Trophoblast cell (in vitro differentiated cells and primary cell): ENCODE results near the gene UBA7.

Experiments
- DNase-seq, 2 donors: peaks; one replicate each; pipeline ENCODE4 v3.0.0-alpha.2; 2016
- H2AFZ ChIP-seq: 2 replicates; pipeline ENCODE4 v1.6.1; 2013; ENCODE audit warnings: low read length, moderate library complexity, mild to moderate bottlenecking; ENCODE audit not compliant: insufficient read depth, poor library complexity
- H2AK5ac ChIP-seq: 2 replicates; pipeline ENCODE4 v1.6.1; 2013; ENCODE audit warnings: mild to moderate bottlenecking, low read length
- H2BK120ac ChIP-seq: 2 replicates; pipeline ENCODE4 v1.6.1; 2013; ENCODE audit warnings: low read length, mild to moderate bottlenecking, moderate library complexity; ENCODE audit not compliant: insufficient read depth, poor library complexity
- H2BK12ac ChIP-seq: 2 replicates; pipeline ENCODE4 v1.6.1; 2013; ENCODE audit warnings: mild to moderate bottlenecking, low read length, moderate library complexity
- H2BK5ac ChIP-seq: 2 replicates; pipeline ENCODE4 v1.6.1; 2013; ENCODE audit warnings: low read length, low read depth, moderate library complexity, mild to moderate bottlenecking; ENCODE audit not compliant: poor library complexity
- H3K14ac ChIP-seq: 2 replicates; pipeline ENCODE4 v1.6.1; 2013; ENCODE audit warnings: mild to moderate bottlenecking, low read length
- H3K18ac ChIP-seq: 2 replicates; pipeline ENCODE4 v1.6.1; 2013; ENCODE audit warnings: mild to moderate bottlenecking, low read length
- H3K23ac ChIP-seq: 2 replicates; pipeline ENCODE4 v1.6.1; 2013; ENCODE audit warnings: low read length
- H3K27ac ChIP-seq: 2 replicates; pipeline ENCODE4 v1.5.1; 2013; ENCODE audit warnings: low read depth, mild to moderate bottlenecking, inconsistent platforms, low read length, moderate library complexity
- H3K27me3 ChIP-seq: 2 replicates; pipeline ENCODE4 v1.6.1; 2013; ENCODE audit warnings: inconsistent platforms, mild to moderate bottlenecking, low read length, moderate library complexity; ENCODE audit not compliant: insufficient read depth
- H3K36me3 ChIP-seq, 2 experiments: 1 replicate in 1 of 2; 2 replicates in 1 of 2; pipeline ENCODE4 v1.6.1; 2013; ENCODE audit warnings: low read length in 2 of 2, mild to moderate bottlenecking in 2 of 2, moderate library complexity in 1 of 2; ENCODE audit not compliant: insufficient read depth in 2 of 2, control insufficient read depth in 1 of 2
- H3K4ac ChIP-seq: 2 replicates; pipeline ENCODE4 v1.6.1; 2013; ENCODE audit warnings: low read depth, mild to moderate bottlenecking, low read length, moderate library complexity
- H3K4me1 ChIP-seq, 2 experiments: 1 replicate in 1 of 2; 2 replicates in 1 of 2; pipeline ENCODE4 v1.6.1; 2013; ENCODE audit warnings: low read length in 2 of 2, mild to moderate bottlenecking in 2 of 2, moderate library complexity in 1 of 2; ENCODE audit not compliant: insufficient read depth in 2 of 2, control insufficient read depth in 1 of 2
- H3K4me2 ChIP-seq: 2 replicates; pipeline ENCODE4 v1.6.1; 2013; ENCODE audit warnings: inconsistent platforms, mild to moderate bottlenecking, low read length, moderate library complexity
- H3K4me3 ChIP-seq: 2 replicates; pipeline ENCODE4 v1.5.1; 2013; ENCODE audit warnings: mild to moderate bottlenecking, low read depth, low read length, inconsistent platforms
- H3K79me1 ChIP-seq: one replicate; pipeline ENCODE4 v1.6.1; 2013; ENCODE audit warnings: low read length
- H3K79me2 ChIP-seq: 2 replicates; pipeline ENCODE4 v1.6.1; 2013; ENCODE audit warnings: low read length, mild to moderate bottlenecking; ENCODE audit not compliant: control insufficient read depth, insufficient read depth, poor library complexity
- H3K9ac ChIP-seq: 2 replicates; pipeline ENCODE4 v1.6.1; 2013; ENCODE audit warnings: mild to moderate bottlenecking, low read length
- H3K9me3 ChIP-seq: 2 replicates; pipeline ENCODE4 v1.6.1; 2013; ENCODE audit warnings: low read depth, mild to moderate bottlenecking, control low read depth, inconsistent platforms, low read length; ENCODE audit not compliant: insufficient read depth
- H4K12ac ChIP-seq: 2 replicates; pipeline ENCODE4 v1.6.1; 2013; ENCODE audit warnings: low read depth, mild to moderate bottlenecking, low read length, moderate library complexity
- H4K8ac ChIP-seq: 2 replicates; pipeline ENCODE4 v1.6.1; 2013; ENCODE audit warnings: low read depth, mild to moderate bottlenecking, low read length, moderate library complexity
- H4K91ac ChIP-seq: one replicate; pipeline ENCODE4 v1.6.1; 2013; ENCODE audit warnings: low read depth, mild to moderate bottlenecking, low read length, moderate library complexity
- WGBS: extraction: QIAGEN DNeasy Blood & Tissue Kit; methylation state at CpG from one replicate; pipeline ENCODE4 v1.1.7; 2013; ENCODE audit warnings: missing lambda C conversion rate; ENCODE audit not compliant: insufficient read length, insufficient coverage; ENCODE audit errors: extremely low coverage; 5-methylcytosine and 5-hydroxymethylcytosine counted together

Gene UBA7

GRCh38 chr3:49806850-49807249 lies 6.9 kb downstream of the UBA7 start:
- Histone ChIP-seq H3K4me3 (no peak overlapping the region), H3K36me3 (no peaks in the 10 kb centered on the region), H2BK120ac (peak overlapping the region; percentile 77), H3K4me2 (no peak overlapping the region), H3K4me1 (peaks cover 38 to 42% of the 10 kb centered on the region in 2 experiments), H3K27me3 (no peaks in the 10 kb centered on the region), H3K23ac (no peak overlapping the region), H3K79me1 (peaks cover 26% of the 10 kb centered on the region), H3K18ac (peak overlapping the region; percentile 19), H3K79me2 (peaks cover 1% of the 10 kb centered on the region), H4K91ac (peak overlapping the region; percentile 83), H4K8ac (peak overlapping the region; percentile 58), H3K4ac (peak overlapping the region; percentile 31), H2BK12ac (peak overlapping the region; percentile 74), H3K27ac (peak overlapping the region; percentile 59), H2AFZ (no peak overlapping the region), H4K12ac (no peak overlapping the region), H2BK5ac (peak overlapping the region; percentile 32), H3K9me3 (no peaks in the 10 kb centered on the region), H3K14ac (peak overlapping the region; percentile 55), H2AK5ac (peak overlapping the region; percentile 4), H3K9ac (no peak overlapping the region)
- DNase-seq, result no peak
- no CpG with 5 or more reads among the region's 2 CpGs for WGBS

DNA sequence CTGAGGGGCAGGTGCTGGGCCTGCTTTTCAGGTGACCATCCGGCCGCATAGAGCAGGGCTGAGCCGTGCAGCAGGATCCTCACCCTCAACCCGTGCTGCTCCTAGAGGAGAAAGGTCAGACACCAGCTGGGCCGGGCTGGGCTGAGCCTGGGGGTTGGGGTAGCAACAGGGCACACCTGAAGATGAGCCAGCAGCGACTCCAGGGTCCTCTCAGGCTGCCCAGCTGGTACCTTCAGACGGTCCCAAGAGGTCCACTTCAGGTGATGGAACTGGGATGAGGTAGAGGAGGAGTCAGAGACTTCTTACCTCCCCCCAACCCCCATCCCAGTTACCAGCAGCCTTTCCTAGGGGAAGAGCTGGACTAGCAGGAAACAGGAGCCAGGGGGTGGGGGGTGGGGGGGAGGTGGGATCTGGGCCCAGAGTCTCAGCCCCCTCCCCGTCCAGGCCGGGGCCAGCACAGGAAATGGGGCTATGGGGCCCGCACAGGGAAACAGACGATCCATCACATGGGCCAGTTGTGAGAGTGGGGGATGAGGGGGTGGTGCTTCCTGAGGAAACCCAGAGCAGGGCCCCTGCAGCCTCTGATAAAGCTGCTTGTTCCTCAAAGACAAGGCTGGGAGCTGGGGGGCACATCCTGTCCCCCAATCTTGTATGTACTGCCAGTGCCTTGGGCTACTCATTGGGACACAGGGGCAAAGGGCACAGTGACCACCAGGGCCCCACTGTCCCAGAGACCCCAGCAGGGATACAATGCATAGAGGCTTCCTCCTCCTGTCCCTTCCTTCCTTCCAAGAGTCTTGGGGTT lies 7.7 kb downstream of the UBA7 start:
- H2AK5ac ChIP-seq, result peak overlapping the region; percentile 6
- H3K4me1 ChIP-seq, result peaks cover 38 to 42% of the 10 kb centered on the region in 2 experiments
- peak overlapping the region; percentile 55 for H3K14ac ChIP-seq
- peaks cover 26% of the 10 kb centered on the region for H3K79me1 ChIP-seq
- H3K18ac ChIP-seq, result peak overlapping the region; percentile 19
- WGBS, result no CpG with 5 or more reads among the region's 11 CpGs
- H3K4me2 ChIP-seq, result peak overlapping the region; percentile 26
- no peak overlapping the region for H3K4me3 ChIP-seq
- no peak overlapping the region for H3K9ac ChIP-seq
- H3K9me3 ChIP-seq, result no peaks in the 10 kb centered on the region
- peak overlapping the region; percentile 78 for H2BK12ac ChIP-seq
- H3K4ac ChIP-seq, result peak overlapping the region; percentile 13
- peak overlapping the region; percentile 59 for H3K27ac ChIP-seq
- H3K36me3 ChIP-seq, result no peaks in the 10 kb centered on the region
- no peak for DNase-seq
- H4K12ac ChIP-seq, result peak overlapping the region; percentile 2
- H3K27me3 ChIP-seq, result no peaks in the 10 kb centered on the region
- peak overlapping the region; percentile 58 for H4K8ac ChIP-seq
- H3K79me2 ChIP-seq, result peaks cover 1% of the 10 kb centered on the region
- H4K91ac ChIP-seq, result peak overlapping the region; percentile 83
- no peak overlapping the region for H3K23ac ChIP-seq
- H2AFZ ChIP-seq, result no peak overlapping the region
- peak overlapping the region; percentile 58 for H2BK5ac ChIP-seq
- peak overlapping the region; percentile 77 for H2BK120ac ChIP-seq

GRCh38 chr3:49805367-49805782 lies 8.4 kb downstream of the UBA7 start:
- H2BK12ac ChIP-seq, result peak overlapping the region; percentile 78
- peaks cover 1% of the 10 kb centered on the region for H3K79me2 ChIP-seq
- no peak overlapping the region for H3K4me3 ChIP-seq
- H3K4ac ChIP-seq, result no peak overlapping the region
- H2AK5ac ChIP-seq, result peak overlapping the region; percentile 6
- H3K9ac ChIP-seq, result no peak overlapping the region
- H2BK120ac ChIP-seq, result peak overlapping the region; percentile 22
- H3K4me1 ChIP-seq, result peaks cover 38 to 42% of the 10 kb centered on the region in 2 experiments
- peak overlapping the region; percentile 4 for H3K18ac ChIP-seq
- H3K23ac ChIP-seq, result no peak overlapping the region
- no peak overlapping the region for H4K12ac ChIP-seq
- H2AFZ ChIP-seq, result no peak overlapping the region
- no peak for DNase-seq
- H3K27me3 ChIP-seq, result no peaks in the 10 kb centered on the region
- H3K27ac ChIP-seq, result peak overlapping the region; percentile 19
- H4K91ac ChIP-seq, result peak overlapping the region; percentile 70
- H3K79me1 ChIP-seq, result peaks cover 26% of the 10 kb centered on the region
- no peaks in the 10 kb centered on the region for H3K9me3 ChIP-seq
- H3K14ac ChIP-seq, result peak overlapping the region; percentile 13
- no CpG with 5 or more reads among the region's 3 CpGs for WGBS
- H2BK5ac ChIP-seq, result peak overlapping the region; percentile 58
- no peak overlapping the region for H3K4me2 ChIP-seq
- H3K36me3 ChIP-seq, result no peaks in the 10 kb centered on the region
- H4K8ac ChIP-seq, result peak overlapping the region; percentile 7

GRCh38 chr3:49804141-49805041 lies 9.4 kb downstream of the UBA7 start:
- H2BK12ac ChIP-seq, result no peak overlapping the region
- peak overlapping the region; percentile 100 for H3K4me2 ChIP-seq
- H3K18ac ChIP-seq, result peak overlapping the region; percentile 2
- H2BK120ac ChIP-seq, result no peak overlapping the region
- H3K27me3 ChIP-seq, result no peaks in the 10 kb centered on the region
- H2AK5ac ChIP-seq, result no peak overlapping the region
- no peaks in the 10 kb centered on the region for H3K9me3 ChIP-seq
- H3K4me3 ChIP-seq, result peak overlapping the region; percentile 8
- no peak overlapping the region for H4K91ac ChIP-seq
- no peak overlapping the region for H3K23ac ChIP-seq
- H3K4ac ChIP-seq, result no peak overlapping the region
- H3K79me1 ChIP-seq, result peaks cover 26% of the 10 kb centered on the region
- no peak overlapping the region for H2AFZ ChIP-seq
- H3K14ac ChIP-seq, result no peak overlapping the region
- no peak overlapping the region for H2BK5ac ChIP-seq
- peaks cover 1% of the 10 kb centered on the region for H3K79me2 ChIP-seq
- whole genome bisulfite sequencing, result no CpG with 5 or more reads among the region's 26 CpGs
- no peak overlapping the region for H4K8ac ChIP-seq
- H3K9ac ChIP-seq, result no peak overlapping the region
- no peak for DNase-seq
- no peak overlapping the region for H3K27ac ChIP-seq
- no peak overlapping the region for H4K12ac ChIP-seq
- no peaks in the 10 kb centered on the region for H3K36me3 ChIP-seq
- peaks cover 38 to 42% of the 10 kb centered on the region in 2 experiments for H3K4me1 ChIP-seq
